Cardiac ventricle fibroblast (primary cell): Measurements from ENCODE around the gene PPFIBP2. TPM values are rescaled to one million over a fixed set of nuclear protein-coding genes. Genes with fewer than 3 reads are reported as not detected.

ENCODE experiments used
- total RNA-seq: library from RNA; depleted of rRNA; stranded (reverse); fragments of >200 nt; gene quantifications from 2 replicates; pipeline ENCODE4 v1.2.3, GENCODE V29; 2015

PPFIBP2 gene
- 5.1 and 8.7 TPM in 2 replicates for total RNA-seq

GRCh38 chr11:7513234-7514098 lies at the start of gene PPFIBP2:
TSS of gene PPFIBP2 (plus strand) at chr11:7513999. CDS start at chr11:7549476, 35,477 bp downstream.

DNA sequence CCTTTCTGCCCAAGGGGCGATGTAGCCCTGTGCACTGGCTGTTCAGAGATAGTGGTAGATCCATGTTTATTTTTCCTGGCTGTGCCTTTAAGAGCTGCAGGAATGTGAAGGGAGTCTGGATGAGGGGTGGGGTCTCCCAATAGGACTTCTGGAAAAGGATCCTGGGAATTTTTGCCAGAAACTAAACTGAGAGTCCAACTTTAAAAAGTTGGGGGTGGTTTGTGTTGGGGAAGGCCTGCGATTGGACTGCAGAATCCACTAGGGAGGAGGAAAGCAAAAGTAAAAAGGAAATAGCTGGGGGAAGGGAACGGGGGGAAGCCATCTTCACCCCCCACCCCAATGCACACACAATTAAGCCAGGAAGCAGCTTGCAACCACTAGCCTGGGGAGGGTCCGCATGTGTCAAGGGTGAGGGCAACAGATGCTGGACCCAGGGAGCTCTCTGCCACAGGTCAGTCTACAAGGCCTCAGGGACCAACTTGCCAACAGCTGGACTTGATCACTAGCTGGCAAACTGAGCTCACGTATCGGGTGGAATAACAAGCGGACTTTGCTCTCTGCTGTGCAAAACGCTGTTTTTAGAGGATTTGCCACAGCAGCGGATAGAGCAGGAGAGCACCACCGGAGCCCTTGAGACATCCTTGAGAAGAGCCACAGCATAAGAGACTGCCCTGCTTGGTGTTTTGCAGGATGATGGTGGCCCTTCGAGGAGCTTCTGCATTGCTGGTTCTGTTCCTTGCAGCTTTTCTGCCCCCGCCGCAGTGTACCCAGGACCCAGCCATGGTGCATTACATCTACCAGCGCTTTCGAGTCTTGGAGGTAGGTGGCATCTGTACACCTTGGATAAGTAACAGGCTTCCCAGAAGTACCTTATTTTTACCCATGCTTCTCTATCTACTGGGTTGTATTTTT lies 28.4 kb upstream of the PPFIBP2 start, which contains the start of gene OLFML1:
Gene OLFML1 (plus strand): TSS at position 321 of the 912 bp plus-strand sequence. CDS start 370 bp downstream, at position 691.

GRCh38 chr11:7672960-7673723 lies 159.3 kb downstream of the PPFIBP2 start, which contains the start of gene CYB5R2:
TSS of gene CYB5R2 (minus strand) at chr11:7673500. CDS start at chr11:7672825, 675 bp downstream.

Other genes with a start within 250 kb of the PPFIBP2 start
- gene OLFML1, start 28.5 kb upstream of the PPFIBP2 start, total RNA-seq, result 24.4 and 26.4 TPM in 2 replicates
- gene CYB5R2, start 159.5 kb downstream of the PPFIBP2 start, total RNA-seq, result 7.1 and 12.7 TPM in 2 replicates
- gene OVCH2, start 192.5 kb downstream of the PPFIBP2 start, total RNA-seq, result not detected in 2 replicates